HEK293 (cell line): ENCODE results near the gene ZNF747.
A peak's percentile ranks its signal among the peaks of the same experiment; 100 is the strongest.

Experiments used
- ATF2 ChIP-seq: fragments of 450-650 bp; formaldehyde crosslinking; IDR thresholded peaks from 2 replicates; pipeline ENCODE4 v1.5.1; 2016; ENCODE audit warnings: missing biosample characterization, missing genetic modification characterization, low read depth
- BCL11A ChIP-seq: fragments of 450-650 bp; formaldehyde crosslinking; IDR thresholded peaks from 2 replicates; pipeline ENCODE4 v1.5.1; 2016; ENCODE audit warnings: low read depth, missing biosample characterization, missing genetic modification characterization
- CTCF ChIP-seq: fragments of 450-650 bp; formaldehyde crosslinking; IDR thresholded peaks from 2 replicates; pipeline ENCODE4 v1.5.1; 2016; ENCODE audit warnings: missing biosample characterization, missing genetic modification characterization
- EGR2 ChIP-seq: fragments of 450-650 bp; formaldehyde crosslinking; IDR thresholded peaks from 2 replicates; pipeline ENCODE4 v1.5.1; 2016; ENCODE audit warnings: low read depth, missing biosample characterization, missing genetic modification characterization
- GLI4 ChIP-seq: fragments of 450-650 bp; formaldehyde crosslinking; IDR thresholded peaks from 2 replicates; pipeline ENCODE4 v1.5.1; 2016; ENCODE audit warnings: missing biosample characterization, missing genetic modification characterization
- HOXC10 ChIP-seq: sonication (generic); formaldehyde crosslinking; IDR thresholded peaks from 2 replicates; pipeline ENCODE4 v1.8.1; 2023; ENCODE audit warnings: mild to moderate bottlenecking, missing genetic modification reagents
- HOXD13 ChIP-seq: sonication (generic); formaldehyde crosslinking; IDR thresholded peaks from 2 replicates; pipeline ENCODE4 v1.8.0; 2022; ENCODE audit warnings: missing genetic modification reagents, borderline replicate concordance
- KLF8 ChIP-seq: fragments of 450-650 bp; formaldehyde crosslinking; IDR thresholded peaks from 2 replicates; pipeline ENCODE4 v1.5.1; 2016; ENCODE audit warnings: missing biosample characterization, missing genetic modification characterization
- PATZ1 ChIP-seq: fragments of 450-650 bp; formaldehyde crosslinking; IDR thresholded peaks from 2 replicates; pipeline ENCODE4 v1.5.1; 2016; ENCODE audit warnings: missing biosample characterization, missing genetic modification characterization
- SP2 ChIP-seq: fragments of 450-650 bp; formaldehyde crosslinking; IDR thresholded peaks from 2 replicates; pipeline ENCODE4 v1.5.1; 2016; ENCODE audit warnings: missing biosample characterization, missing genetic modification characterization
- TRIM28 ChIP-seq: IDR thresholded peaks from 2 replicates; pipeline ENCODE4 v1.6.1; 2011; ENCODE audit warnings: low read length, control low read depth, borderline replicate concordance
- TSHZ1 ChIP-seq: fragments of 450-650 bp; formaldehyde crosslinking; IDR thresholded peaks from 2 replicates; pipeline ENCODE4 v1.5.1; 2016; ENCODE audit warnings: missing biosample characterization, missing genetic modification characterization, borderline replicate concordance
- YY1 ChIP-seq: fragments of 450-650 bp; formaldehyde crosslinking; IDR thresholded peaks from 2 replicates; pipeline ENCODE4 v1.5.1; 2018; ENCODE audit warnings: missing biosample characterization, missing genetic modification characterization
- ZBTB48 ChIP-seq: fragments of 450-650 bp; formaldehyde crosslinking; IDR thresholded peaks from 2 replicates; pipeline ENCODE4 v1.5.1; 2016; ENCODE audit warnings: missing biosample characterization, missing genetic modification characterization
- ZNF138 ChIP-seq: fragments of 450-650 bp; formaldehyde crosslinking; IDR thresholded peaks from 2 replicates; pipeline ENCODE4 v1.5.1; 2016; ENCODE audit warnings: missing biosample characterization, missing genetic modification characterization, borderline replicate concordance
- ZNF140 ChIP-seq: fragments of 450-650 bp; formaldehyde crosslinking; IDR thresholded peaks from 2 replicates; pipeline ENCODE4 v1.5.1; 2016; ENCODE audit warnings: missing biosample characterization, missing genetic modification characterization
- ZNF202 ChIP-seq: fragments of 450-650 bp; formaldehyde crosslinking; IDR thresholded peaks from 2 replicates; pipeline ENCODE4 v1.5.1; 2016; ENCODE audit warnings: missing biosample characterization, missing genetic modification characterization, borderline replicate concordance
- ZNF223 ChIP-seq: fragments of 450-650 bp; formaldehyde crosslinking; IDR thresholded peaks from 2 replicates; pipeline ENCODE4 v1.5.1; 2016; ENCODE audit warnings: missing biosample characterization, missing genetic modification characterization
- ZNF23 ChIP-seq: fragments of 450-650 bp; formaldehyde crosslinking; IDR thresholded peaks from 2 replicates; pipeline ENCODE4 v1.5.1; 2016; ENCODE audit warnings: missing biosample characterization, missing genetic modification characterization, borderline replicate concordance
- ZNF239 ChIP-seq: fragments of 450-650 bp; formaldehyde crosslinking; IDR thresholded peaks from 2 replicates; pipeline ENCODE4 v1.5.1; 2016; ENCODE audit warnings: missing biosample characterization, missing genetic modification characterization
- ZNF24 ChIP-seq: fragments of 450-650 bp; formaldehyde crosslinking; IDR thresholded peaks from 2 replicates; pipeline ENCODE4 v1.5.1; 2016; ENCODE audit warnings: missing biosample characterization, missing genetic modification characterization
- ZNF335 ChIP-seq: fragments of 450-650 bp; formaldehyde crosslinking; conservative IDR thresholded peaks from 2 replicates; pipeline ENCODE4 v1.5.1; 2016; ENCODE audit warnings: missing biosample characterization, missing genetic modification characterization
- ZNF37A ChIP-seq: fragments of 450-650 bp; IDR thresholded peaks from 2 replicates; pipeline ENCODE4 v1.5.1; 2018; ENCODE audit warnings: missing biosample characterization, missing genetic modification characterization
- TF ChIP-seq, protein P1 (sequence below): fragments of 450-650 bp; formaldehyde crosslinking; IDR thresholded peaks from 2 replicates; pipeline ENCODE4; 2016; ENCODE audit warnings: missing biosample characterization, missing genetic modification characterization
- TF ChIP-seq, protein P2 (sequence below): fragments of 450-650 bp; formaldehyde crosslinking; IDR thresholded peaks from 2 replicates; pipeline ENCODE4 v1.5.1; 2016; ENCODE audit warnings: missing biosample characterization, missing genetic modification characterization
- TF ChIP-seq, protein P3 (sequence below): fragments of 450-650 bp; formaldehyde crosslinking; IDR thresholded peaks from 2 replicates; pipeline ENCODE4 v1.5.1; 2017; ENCODE audit warnings: missing biosample characterization, missing genetic modification characterization

The ZNF747 gene

GRCh38 chr16:30534368-30535105 lies at the start of gene ZNF747 (continued):
- TF ChIP-seq ZNF138 = no peak
- peak; percentile 98 for TF ChIP-seq ZNF335 (tag by site-specific recombination)
- TF ChIP-seq YY1 (tag by site-specific recombination) = peak; percentile 99
- TF ChIP-seq, protein P1, sequence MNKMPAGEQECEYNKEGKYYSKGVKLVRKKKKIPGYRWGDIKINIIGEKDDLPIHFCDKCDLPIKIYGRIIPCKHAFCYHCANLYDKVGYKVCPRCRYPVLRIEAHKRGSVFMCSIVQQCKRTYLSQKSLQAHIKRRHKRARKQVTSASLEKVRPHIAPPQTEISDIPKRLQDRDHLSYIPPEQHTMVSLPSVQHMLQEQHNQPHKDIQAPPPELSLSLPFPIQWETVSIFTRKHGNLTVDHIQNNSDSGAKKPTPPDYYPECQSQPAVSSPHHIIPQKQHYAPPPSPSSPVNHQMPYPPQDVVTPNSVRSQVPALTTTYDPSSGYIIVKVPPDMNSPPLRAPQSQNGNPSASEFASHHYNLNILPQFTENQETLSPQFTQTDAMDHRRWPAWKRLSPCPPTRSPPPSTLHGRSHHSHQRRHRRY (tag by site-specific recombination) = no peak; the same call in 1 of the 2 replicates
- peak; percentile 71 for TF ChIP-seq BCL11A (tag by site-specific recombination)
- TF ChIP-seq HOXD13 = no peak
- TF ChIP-seq ZNF223 (tag by site-specific recombination) = no peak
- TF ChIP-seq TRIM28 = no peak
- TF ChIP-seq, protein P2, sequence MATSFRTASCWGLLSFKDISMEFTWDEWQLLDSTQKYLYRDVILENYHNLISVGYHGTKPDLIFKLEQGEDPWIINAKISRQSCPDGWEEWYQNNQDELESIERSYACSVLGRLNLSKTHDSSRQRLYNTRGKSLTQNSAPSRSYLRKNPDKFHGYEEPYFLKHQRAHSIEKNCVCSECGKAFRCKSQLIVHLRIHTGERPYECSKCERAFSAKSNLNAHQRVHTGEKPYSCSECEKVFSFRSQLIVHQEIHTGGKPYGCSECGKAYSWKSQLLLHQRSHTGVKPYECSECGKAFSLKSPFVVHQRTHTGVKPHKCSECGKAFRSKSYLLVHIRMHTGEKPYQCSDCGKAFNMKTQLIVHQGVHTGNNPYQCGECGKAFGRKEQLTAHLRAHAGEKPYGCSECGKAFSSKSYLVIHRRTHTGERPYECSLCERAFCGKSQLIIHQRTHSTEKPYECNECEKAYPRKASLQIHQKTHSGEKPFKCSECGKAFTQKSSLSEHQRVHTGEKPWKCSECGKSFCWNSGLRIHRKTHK (tag by site-specific recombination) = no peak
- peak; percentile 62 for TF ChIP-seq ZNF24 (tag by site-specific recombination)
- TF ChIP-seq ATF2 (tag by site-specific recombination) = no peak
- peak; percentile 91 for TF ChIP-seq SP2 (tag by site-specific recombination)
- TF ChIP-seq TSHZ1 (tag by site-specific recombination) = no peak
- TF ChIP-seq ZNF202 (tag by site-specific recombination) = no peak
- no peak for TF ChIP-seq ZNF140 (tag by site-specific recombination)
- 0 out of 2 replicates have a peak, but pooled peaks have one; percentile 45 for TF ChIP-seq ZNF239 (tag by site-specific recombination)
- TF ChIP-seq ZNF23 (tag by site-specific recombination) = no peak
- TF ChIP-seq, protein P3, sequence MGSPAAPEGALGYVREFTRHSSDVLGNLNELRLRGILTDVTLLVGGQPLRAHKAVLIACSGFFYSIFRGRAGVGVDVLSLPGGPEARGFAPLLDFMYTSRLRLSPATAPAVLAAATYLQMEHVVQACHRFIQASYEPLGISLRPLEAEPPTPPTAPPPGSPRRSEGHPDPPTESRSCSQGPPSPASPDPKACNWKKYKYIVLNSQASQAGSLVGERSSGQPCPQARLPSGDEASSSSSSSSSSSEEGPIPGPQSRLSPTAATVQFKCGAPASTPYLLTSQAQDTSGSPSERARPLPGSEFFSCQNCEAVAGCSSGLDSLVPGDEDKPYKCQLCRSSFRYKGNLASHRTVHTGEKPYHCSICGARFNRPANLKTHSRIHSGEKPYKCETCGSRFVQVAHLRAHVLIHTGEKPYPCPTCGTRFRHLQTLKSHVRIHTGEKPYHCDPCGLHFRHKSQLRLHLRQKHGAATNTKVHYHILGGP (tag by site-specific recombination) = no peak
- TF ChIP-seq PATZ1 (tag by site-specific recombination) = peak; percentile 99
- TF ChIP-seq GLI4 (tag by site-specific recombination) = peak; percentile 75; the same call in 1 of the 2 replicates
- no peak for TF ChIP-seq ZNF37A (tag by site-specific recombination)
- TF ChIP-seq EGR2 = peak; percentile 82
- no peak; the same call in 1 of the 2 replicates for TF ChIP-seq HOXC10 (CRISPR knock-in tag)
- TF ChIP-seq KLF8 (tag by site-specific recombination) = peak; percentile 97
- TF ChIP-seq ZBTB48 (tag by site-specific recombination) = peak; percentile 56
- TF ChIP-seq CTCF = peak; percentile 75
